Stomach (tissue), 4 donors: ENCODE measurements around the gene B3GAT1.

Experiments used
- CTCF ChIP-seq, 7 experiments: fragments of 450-650 bp in 4 of 7; fragments of 200-600 bp in 3 of 7; sonication (generic) in 3 of 7; IDR thresholded peaks; one replicate each; pipeline ENCODE4 v1.5.1; 2016 to 2019; ENCODE audit warnings: antibody characterized with exemption in 7 of 7, control low read depth in 2 of 7, mild to moderate bottlenecking in 1 of 7
- EP300 ChIP-seq: sonication (generic); formaldehyde crosslinking; IDR thresholded peaks from one replicate; pipeline ENCODE4 v1.6.1; 2017; ENCODE audit warnings: antibody characterized with exemption

- TF ChIP-seq CTCF (IDR thresholded peaks at IDR 0.05) (no peak), EP300 (no peak)
These were observed 41.4 kb upstream of the B3GAT1 start for GRCh38 chr11:134453441-134453840.
